WTC11 (cell line): ENCODE measurements around the gene YOD1. TPM values are rescaled to one million over a fixed set of nuclear protein-coding genes. Genes with fewer than 3 reads are reported as not detected.
A peak's percentile ranks its signal among the peaks of the same experiment; 100 is the strongest.

Source experiments
- ATAC-seq: fragments of 200-7000 bp; cut with Tn5 transposase; 2 replicates; pipeline ENCODE4 v1.10.0; 2021; ENCODE audit warnings: mild to moderate bottlenecking, moderate library complexity
- CTCF ChIA-PET: fragments of 300-600 bp; sonication (Branson Sonifier 250); formaldehyde crosslinking; loops from one replicate; lab custom pipeline; 2021; ENCODE audit warnings: antibody characterized with exemption; lab: Charles Lee
- POLR2A ChIA-PET: fragments of 350-600 bp; sonication (Branson Sonifier 250); formaldehyde crosslinking; loops from one replicate; lab custom pipeline; 2021; ENCODE audit warnings: antibody characterized with exemption; lab: Charles Lee
- DNase-seq: peaks from one replicate; pipeline ENCODE4 v3.0.0; 2021; ENCODE audit warnings: low spot score
- H3K27ac Mint-ChIP-seq: 2 replicates; pipeline ENCODE4 v1.8.0; 2021; ENCODE audit warnings: mixed read lengths
- H3K27me3 Mint-ChIP-seq: 2 replicates; pipeline ENCODE4 v1.8.0; 2021; ENCODE audit warnings: low read depth, mild to moderate bottlenecking, moderate library complexity, mixed read lengths
- H3K36me3 Mint-ChIP-seq: 2 replicates; pipeline ENCODE4 v1.8.0; 2021; ENCODE audit warnings: mixed read lengths
- H3K4me1 Mint-ChIP-seq: 2 replicates; pipeline ENCODE4 v1.8.0; 2022; ENCODE audit warnings: mixed read lengths
- H3K4me3 Mint-ChIP-seq: 2 replicates; pipeline ENCODE4 v1.8.0; 2021; ENCODE audit warnings: mild to moderate bottlenecking, moderate library complexity, mixed read lengths
- H3K9me3 Mint-ChIP-seq: 2 replicates; pipeline ENCODE4 v1.8.0; 2021; ENCODE audit warnings: mixed read lengths
- AR ChIP-seq: fragments of 250-450 bp; sonication (Bioruptor Pico); IDR thresholded peaks from 2 replicates; pipeline ENCODE4 v1.9.0; 2021; ENCODE audit warnings: mild to moderate bottlenecking
- CBFB ChIP-seq: sonication (generic); formaldehyde crosslinking; IDR thresholded peaks from 2 replicates; pipeline ENCODE4 v1.8.1; 2022; ENCODE audit warnings: mild to moderate bottlenecking, low read depth, missing genetic modification reagents
- CREB1 ChIP-seq: sonication (generic); formaldehyde crosslinking; IDR thresholded peaks from 2 replicates; pipeline ENCODE4 v1.8.0; 2023; ENCODE audit warnings: mild to moderate bottlenecking, missing genetic modification reagents
- CREM ChIP-seq: sonication (generic); formaldehyde crosslinking; IDR thresholded peaks from 2 replicates; pipeline ENCODE4 v1.8.1; 2022; ENCODE audit warnings: mild to moderate bottlenecking, missing genetic modification reagents, moderate library complexity
- CTCF ChIP-seq: fragments of 200-600 bp; IDR thresholded peaks from 2 replicates; pipeline ENCODE4 v1.8.0; 2022; ENCODE audit warnings: antibody characterized with exemption
- ETV6 ChIP-seq: sonication (generic); formaldehyde crosslinking; IDR thresholded peaks from 2 replicates; pipeline ENCODE4 v1.8.1; 2022; ENCODE audit warnings: mild to moderate bottlenecking, missing genetic modification reagents
- JAZF1 ChIP-seq: fragments of 250-450 bp; sonication (Bioruptor Pico); IDR thresholded peaks from 2 replicates; pipeline ENCODE4 v1.9.0; 2021; ENCODE audit warnings: moderate library complexity, mild to moderate bottlenecking, inconsistent platforms
- MAX ChIP-seq: sonication (generic); formaldehyde crosslinking; IDR thresholded peaks from 2 replicates; pipeline ENCODE4 v1.8.0; 2022; ENCODE audit warnings: mild to moderate bottlenecking, missing genetic modification reagents
- MYBL2 ChIP-seq: sonication (generic); formaldehyde crosslinking; IDR thresholded peaks from 2 replicates; pipeline ENCODE4 v1.8.1; 2023; ENCODE audit warnings: mild to moderate bottlenecking, moderate library complexity, missing genetic modification reagents
- NFATC4 ChIP-seq: fragments of 250-450 bp; sonication (Bioruptor Pico); IDR thresholded peaks from 2 replicates; pipeline ENCODE4 v1.9.0; 2021; ENCODE audit warnings: mild to moderate bottlenecking
- OVOL2 ChIP-seq: fragments of 250-450 bp; sonication (Bioruptor Pico); IDR thresholded peaks from 2 replicates; pipeline ENCODE4 v1.9.0; 2021; ENCODE audit warnings: mild to moderate bottlenecking, borderline replicate concordance
- STAT6 ChIP-seq: sonication (generic); formaldehyde crosslinking; conservative IDR thresholded peaks from 2 replicates; pipeline ENCODE4 v1.8.1; 2023; ENCODE audit warnings: mild to moderate bottlenecking, low read depth, missing genetic modification reagents, moderate library complexity
- TEAD4 ChIP-seq: sonication (generic); formaldehyde crosslinking; IDR thresholded peaks from 2 replicates; pipeline ENCODE4 v1.8.0; 2022; ENCODE audit warnings: mild to moderate bottlenecking, missing genetic modification reagents
- ZBTB21 ChIP-seq: sonication (generic); formaldehyde crosslinking; IDR thresholded peaks from 2 replicates; pipeline ENCODE4 v1.8.1; 2023; ENCODE audit warnings: mild to moderate bottlenecking, missing genetic modification reagents, borderline replicate concordance
- ZNF121 ChIP-seq: sonication (generic); formaldehyde crosslinking; IDR thresholded peaks from 2 replicates; pipeline ENCODE4 v1.8.0; 2023; ENCODE audit warnings: missing genetic modification reagents
- ZNF425 ChIP-seq: fragments of 250-450 bp; sonication (Bioruptor Pico); conservative IDR thresholded peaks from 2 replicates; pipeline ENCODE4 v1.9.0; 2021; ENCODE audit warnings: mild to moderate bottlenecking
- total RNA-seq: library from RNA; stranded (reverse); gene quantifications from 3 replicates; pipeline ENCODE4 v1.2.3, GENCODE V29; 2021
- TF ChIP-seq, protein P1 (sequence below): fragments of 250-450 bp; sonication (Bioruptor Pico); IDR thresholded peaks from 2 replicates; pipeline ENCODE4 v1.8.0; 2021; ENCODE audit warnings: mild to moderate bottlenecking
- TF ChIP-seq, protein P2 (sequence below): sonication (generic); formaldehyde crosslinking; IDR thresholded peaks from 2 replicates; pipeline ENCODE4 v1.8.0; 2022; ENCODE audit warnings: missing genetic modification reagents
- TF ChIP-seq, protein P3 (sequence below): fragments of 250-450 bp; sonication (Bioruptor Pico); IDR thresholded peaks from 2 replicates; pipeline ENCODE4 v1.9.0; 2021; ENCODE audit warnings: moderate library complexity, mild to moderate bottlenecking, inconsistent platforms, borderline replicate concordance

YOD1 gene
- total RNA-seq, 1 experiment from 2014 or later: 12.0 TPM

- peak overlapping the region; percentile 42 for H3K4me3 Mint-ChIP-seq
- POLR2A ChIA-PET: no interaction called here
- no peaks in the 10 kb centered on the region for H3K27me3 Mint-ChIP-seq
- TF ChIP-seq, protein P1, sequence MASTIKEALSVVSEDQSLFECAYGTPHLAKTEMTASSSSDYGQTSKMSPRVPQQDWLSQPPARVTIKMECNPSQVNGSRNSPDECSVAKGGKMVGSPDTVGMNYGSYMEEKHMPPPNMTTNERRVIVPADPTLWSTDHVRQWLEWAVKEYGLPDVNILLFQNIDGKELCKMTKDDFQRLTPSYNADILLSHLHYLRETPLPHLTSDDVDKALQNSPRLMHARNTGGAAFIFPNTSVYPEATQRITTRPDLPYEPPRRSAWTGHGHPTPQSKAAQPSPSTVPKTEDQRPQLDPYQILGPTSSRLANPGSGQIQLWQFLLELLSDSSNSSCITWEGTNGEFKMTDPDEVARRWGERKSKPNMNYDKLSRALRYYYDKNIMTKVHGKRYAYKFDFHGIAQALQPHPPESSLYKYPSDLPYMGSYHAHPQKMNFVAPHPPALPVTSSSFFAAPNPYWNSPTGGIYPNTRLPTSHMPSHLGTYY (CRISPR knock-in tag): no peak
- TF ChIP-seq, protein P2, sequence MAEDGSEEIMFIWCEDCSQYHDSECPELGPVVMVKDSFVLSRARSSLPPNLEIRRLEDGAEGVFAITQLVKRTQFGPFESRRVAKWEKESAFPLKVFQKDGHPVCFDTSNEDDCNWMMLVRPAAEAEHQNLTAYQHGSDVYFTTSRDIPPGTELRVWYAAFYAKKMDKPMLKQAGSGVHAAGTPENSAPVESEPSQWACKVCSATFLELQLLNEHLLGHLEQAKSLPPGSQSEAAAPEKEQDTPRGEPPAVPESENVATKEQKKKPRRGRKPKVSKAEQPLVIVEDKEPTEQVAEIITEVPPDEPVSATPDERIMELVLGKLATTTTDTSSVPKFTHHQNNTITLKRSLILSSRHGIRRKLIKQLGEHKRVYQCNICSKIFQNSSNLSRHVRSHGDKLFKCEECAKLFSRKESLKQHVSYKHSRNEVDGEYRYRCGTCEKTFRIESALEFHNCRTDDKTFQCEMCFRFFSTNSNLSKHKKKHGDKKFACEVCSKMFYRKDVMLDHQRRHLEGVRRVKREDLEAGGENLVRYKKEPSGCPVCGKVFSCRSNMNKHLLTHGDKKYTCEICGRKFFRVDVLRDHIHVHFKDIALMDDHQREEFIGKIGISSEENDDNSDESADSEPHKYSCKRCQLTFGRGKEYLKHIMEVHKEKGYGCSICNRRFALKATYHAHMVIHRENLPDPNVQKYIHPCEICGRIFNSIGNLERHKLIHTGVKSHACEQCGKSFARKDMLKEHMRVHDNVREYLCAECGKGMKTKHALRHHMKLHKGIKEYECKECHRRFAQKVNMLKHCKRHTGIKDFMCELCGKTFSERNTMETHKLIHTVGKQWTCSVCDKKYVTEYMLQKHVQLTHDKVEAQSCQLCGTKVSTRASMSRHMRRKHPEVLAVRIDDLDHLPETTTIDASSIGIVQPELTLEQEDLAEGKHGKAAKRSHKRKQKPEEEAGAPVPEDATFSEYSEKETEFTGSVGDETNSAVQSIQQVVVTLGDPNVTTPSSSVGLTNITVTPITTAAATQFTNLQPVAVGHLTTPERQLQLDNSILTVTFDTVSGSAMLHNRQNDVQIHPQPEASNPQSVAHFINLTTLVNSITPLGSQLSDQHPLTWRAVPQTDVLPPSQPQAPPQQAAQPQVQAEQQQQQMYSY (CRISPR knock-in tag): no peak
- TF ChIP-seq MAX (CRISPR knock-in tag): no peak
- TF ChIP-seq CREB1: no peak
- TF ChIP-seq, protein P3, sequence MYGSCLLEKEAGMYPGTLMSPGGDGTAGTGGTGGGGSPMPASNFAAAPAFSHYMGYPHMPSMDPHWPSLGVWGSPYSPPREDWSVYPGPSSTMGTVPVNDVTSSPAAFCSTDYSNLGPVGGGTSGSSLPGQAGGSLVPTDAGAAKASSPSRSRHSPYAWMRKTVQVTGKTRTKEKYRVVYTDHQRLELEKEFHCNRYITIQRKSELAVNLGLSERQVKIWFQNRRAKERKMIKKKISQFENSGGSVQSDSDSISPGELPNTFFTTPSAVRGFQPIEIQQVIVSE (CRISPR knock-in tag): no peak
- TF ChIP-seq NFATC4 (CRISPR knock-in tag): no peak
- no peak for TF ChIP-seq OVOL2 (CRISPR knock-in tag)
- no peak for TF ChIP-seq CBFB (CRISPR knock-in tag)
- no peak for TF ChIP-seq STAT6 (CRISPR knock-in tag)
- no peak for TF ChIP-seq ETV6 (CRISPR knock-in tag)
- TF ChIP-seq JAZF1 (CRISPR knock-in tag): no peak
- TF ChIP-seq ZBTB21 (CRISPR knock-in tag): no peak
- no peak for TF ChIP-seq MYBL2 (CRISPR knock-in tag)
- TF ChIP-seq AR (CRISPR knock-in tag): no peak
- no peak for TF ChIP-seq TEAD4 (CRISPR knock-in tag)
- no peak for TF ChIP-seq ZNF121 (CRISPR knock-in tag)
- no peak for TF ChIP-seq ZNF425 (CRISPR knock-in tag)
- no peak for TF ChIP-seq CREM (CRISPR knock-in tag)
- no peak for TF ChIP-seq CTCF
- no peak for ATAC-seq
- no peaks in the 10 kb centered on the region for H3K9me3 Mint-ChIP-seq
- H3K27ac Mint-ChIP-seq: no peak overlapping the region
- peaks cover 36% of the 10 kb centered on the region for H3K36me3 Mint-ChIP-seq
- peaks cover 53% of the 10 kb centered on the region for H3K4me1 Mint-ChIP-seq
- DNase-seq: no peak
- CTCF ChIA-PET: interaction anchor here (1.5 kb wide), 1 partner anchor 15 kb away, joined by 5 read pairs; the partner anchor contains the start of gene C1orf116
These were observed 3.0 kb downstream of the YOD1 start for GRCh38 chr1:207048041-207048440.
